Choroid plexus epithelial cell (primary cell): ENCODE results near the gene SETBP1.

Experiments used
- DNase-seq: peaks from one replicate; pipeline ENCODE4 v3.0.0-alpha.2; 2010; ENCODE audit warnings: low read depth
- H3K4me3 ChIP-seq: 2 replicates; pipeline ENCODE4 v1.5.1; 2011; ENCODE audit warnings: low read depth, mild to moderate bottlenecking, control low read depth, low read length, moderate library complexity
- TF ChIP-seq, protein P1 (sequence below): conservative IDR thresholded peaks from 2 replicates; pipeline ENCODE4 v1.5.1; 2011; ENCODE audit warnings: low read depth, mild to moderate bottlenecking, control low read depth, inconsistent platforms, low read length, moderate library complexity

SETBP1 gene

DNA sequence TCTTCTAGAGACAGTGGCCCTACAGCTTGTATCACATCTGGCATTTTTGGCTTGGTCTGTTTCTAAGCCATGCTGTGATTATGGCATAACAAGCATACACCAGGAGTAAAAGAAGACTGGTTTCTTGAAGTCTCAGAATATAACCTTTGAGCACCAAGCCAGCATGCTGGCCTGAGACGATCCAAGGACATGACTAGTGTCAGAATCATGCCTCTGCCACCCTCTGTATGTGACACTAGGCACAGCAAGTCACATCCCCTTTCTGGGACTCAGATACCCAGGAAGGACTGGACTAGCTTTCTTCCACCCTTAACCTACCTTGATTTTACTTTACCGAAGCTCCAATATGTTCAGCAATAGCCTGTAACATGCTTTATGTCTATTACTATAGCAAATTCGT is 345.5 kb downstream of the SETBP1 start:
- TF ChIP-seq, protein P1, sequence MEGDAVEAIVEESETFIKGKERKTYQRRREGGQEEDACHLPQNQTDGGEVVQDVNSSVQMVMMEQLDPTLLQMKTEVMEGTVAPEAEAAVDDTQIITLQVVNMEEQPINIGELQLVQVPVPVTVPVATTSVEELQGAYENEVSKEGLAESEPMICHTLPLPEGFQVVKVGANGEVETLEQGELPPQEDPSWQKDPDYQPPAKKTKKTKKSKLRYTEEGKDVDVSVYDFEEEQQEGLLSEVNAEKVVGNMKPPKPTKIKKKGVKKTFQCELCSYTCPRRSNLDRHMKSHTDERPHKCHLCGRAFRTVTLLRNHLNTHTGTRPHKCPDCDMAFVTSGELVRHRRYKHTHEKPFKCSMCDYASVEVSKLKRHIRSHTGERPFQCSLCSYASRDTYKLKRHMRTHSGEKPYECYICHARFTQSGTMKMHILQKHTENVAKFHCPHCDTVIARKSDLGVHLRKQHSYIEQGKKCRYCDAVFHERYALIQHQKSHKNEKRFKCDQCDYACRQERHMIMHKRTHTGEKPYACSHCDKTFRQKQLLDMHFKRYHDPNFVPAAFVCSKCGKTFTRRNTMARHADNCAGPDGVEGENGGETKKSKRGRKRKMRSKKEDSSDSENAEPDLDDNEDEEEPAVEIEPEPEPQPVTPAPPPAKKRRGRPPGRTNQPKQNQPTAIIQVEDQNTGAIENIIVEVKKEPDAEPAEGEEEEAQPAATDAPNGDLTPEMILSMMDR: no peak
- H3K4me3 ChIP-seq: no peak overlapping the region
- no peak for DNase-seq

DNA sequence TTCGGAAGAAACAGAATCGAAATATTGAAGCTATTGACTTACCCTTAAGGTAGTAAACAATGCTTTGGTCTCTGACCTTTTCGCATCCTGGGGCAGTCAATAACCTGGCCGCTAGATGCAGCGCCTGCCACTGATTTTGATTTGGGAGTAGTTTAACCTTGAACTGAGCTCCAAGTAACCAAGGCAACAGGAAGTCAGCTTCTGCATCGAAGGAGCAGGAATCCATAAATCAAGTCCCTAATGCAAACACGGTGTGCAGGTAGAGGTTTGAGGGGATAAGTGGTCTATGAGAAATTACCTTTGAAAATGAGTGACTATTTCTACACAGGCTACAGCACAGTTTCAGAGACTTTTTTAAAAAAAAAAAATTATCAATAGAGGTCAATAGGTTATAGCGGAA is 353.5 kb downstream of the SETBP1 start:
- H3K4me3 ChIP-seq: no peak overlapping the region
- TF ChIP-seq, protein P1: no peak
- DNase-seq: no peak

DNA sequence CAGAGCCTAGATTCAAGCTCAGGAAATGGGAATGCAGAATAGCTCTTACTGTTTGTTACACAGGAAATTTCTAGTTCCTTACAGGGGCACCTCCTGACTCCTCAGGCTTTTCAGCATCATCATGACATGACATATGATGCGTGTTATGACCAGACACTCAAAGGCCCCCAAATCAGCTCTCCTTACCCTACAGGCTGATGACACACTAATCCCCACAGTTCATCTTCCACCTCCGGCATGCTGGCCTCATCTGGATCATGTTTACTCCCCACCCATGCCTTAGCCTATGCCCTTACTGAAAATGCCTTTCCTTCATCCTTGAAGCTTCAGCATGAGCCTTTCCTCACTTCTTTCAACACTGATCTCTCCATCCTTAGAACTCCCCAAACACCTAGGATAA is 356.9 kb downstream of the SETBP1 start:
- TF ChIP-seq, protein P1: no peak
- DNase-seq: no peak
- no peak overlapping the region for H3K4me3 ChIP-seq

DNA sequence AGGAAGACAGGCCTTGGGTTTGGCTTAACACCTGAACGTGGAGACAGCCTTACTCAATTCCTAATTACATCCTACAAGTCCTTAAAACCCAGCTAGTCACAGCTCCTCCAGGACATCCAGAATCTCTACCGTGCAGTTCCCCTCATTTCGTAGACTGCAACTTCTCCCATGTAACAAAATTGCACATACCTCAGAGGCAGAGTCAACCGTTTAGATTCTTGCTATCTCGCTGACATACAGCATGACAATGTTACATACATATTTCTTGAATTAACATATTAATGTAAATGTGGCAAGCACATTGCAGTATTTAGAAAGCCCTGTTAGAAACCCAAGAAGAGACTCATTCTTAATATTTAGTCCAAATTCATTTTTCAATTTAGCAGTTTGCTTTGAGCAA is 358.7 kb downstream of the SETBP1 start:
- TF ChIP-seq, protein P1: no peak
- H3K4me3 ChIP-seq: no peak overlapping the region
- no peak for DNase-seq

DNA sequence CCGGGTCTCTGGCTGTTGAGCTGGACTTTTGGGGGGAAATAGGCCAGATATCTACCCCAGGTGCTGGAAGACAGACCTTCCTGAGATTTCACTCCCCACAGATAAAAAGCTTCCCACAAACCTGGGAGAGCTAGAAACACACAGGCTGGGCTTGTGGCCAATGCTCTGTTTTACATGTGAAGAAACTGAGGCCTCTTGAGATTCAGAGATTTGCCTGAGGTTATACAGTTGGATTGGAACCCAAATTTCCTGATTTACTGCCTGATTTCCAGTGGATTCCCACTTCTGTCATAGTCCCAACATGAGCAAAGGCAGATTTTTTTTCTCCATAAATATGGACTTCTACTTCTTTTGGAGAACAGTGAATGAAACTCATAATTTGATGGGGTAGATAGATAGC is 360.2 kb downstream of the SETBP1 start:
- no peak for DNase-seq
- TF ChIP-seq, protein P1: no peak
- H3K4me3 ChIP-seq: no peak overlapping the region

DNA sequence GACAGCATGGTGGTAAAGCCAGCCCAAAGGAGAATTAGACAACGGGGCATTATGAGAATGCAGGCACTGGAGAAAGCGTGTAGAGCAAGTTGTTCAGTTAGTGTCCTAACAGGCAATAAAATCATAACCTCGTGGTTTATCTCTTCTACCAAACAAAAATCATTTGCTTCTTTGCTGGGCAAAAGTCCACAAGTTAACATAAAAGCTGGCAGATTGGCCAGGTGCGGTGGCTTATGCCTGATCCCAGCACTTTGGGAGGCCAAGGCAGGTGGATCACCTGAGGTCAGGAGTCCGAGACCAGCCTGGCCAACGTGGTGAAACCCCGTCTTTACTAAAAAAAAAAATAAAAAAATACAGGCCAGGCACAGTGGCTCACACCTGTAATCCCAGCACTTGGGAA is 364.1 kb downstream of the SETBP1 start:
- TF ChIP-seq, protein P1: no peak
- DNase-seq: no peak
- no peak overlapping the region for H3K4me3 ChIP-seq

DNA sequence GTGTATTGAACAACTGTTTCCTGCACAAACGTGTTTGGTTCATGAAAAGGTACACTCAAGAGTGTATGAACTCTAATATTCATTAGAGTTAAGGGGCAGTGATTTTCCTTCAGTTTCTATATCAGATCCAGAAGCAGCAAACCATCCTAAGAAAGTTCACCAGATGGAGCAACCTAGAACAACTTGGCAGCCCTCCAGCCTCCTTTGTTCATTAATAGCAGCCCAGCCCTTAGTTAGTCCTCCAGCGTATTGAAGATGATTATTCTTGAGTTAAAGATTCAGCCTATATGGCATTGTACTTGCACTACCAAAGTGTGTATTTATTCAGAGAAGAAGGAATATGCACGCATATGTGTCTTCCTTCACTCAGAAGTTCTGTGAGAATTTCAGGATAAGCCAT is 365.5 kb downstream of the SETBP1 start:
- no peak overlapping the region for H3K4me3 ChIP-seq
- TF ChIP-seq, protein P1: no peak
- DNase-seq: no peak
